ENCODE data around the gene UGT1A4. TPM values are rescaled to one million over a fixed set of nuclear protein-coding genes. Genes with fewer than 3 reads are reported as not detected.
A peak's percentile ranks its signal among the peaks of the same experiment; 100 is the strongest.

The UGT1A4 gene
- total and polyA plus RNA-seq, 2 of the 8 experiments (the other 6 are each of a cell fraction or from before 2014, with no cell fraction given): not detected

- TF ChIP-seq CHD7 (IDR thresholded peaks at IDR 0.05; ENCODE audit: insufficient replicate concordance, low read length): no peak
- TF ChIP-seq EGR1 (IDR thresholded peaks at IDR 0.05; ENCODE audit: borderline replicate concordance, low read depth, low read length): no peak
- peak; percentile 13; the same call in 1 of the 2 replicates for TF ChIP-seq CREB1 (IDR thresholded peaks at IDR 0.05)
- no peak for TF ChIP-seq SUZ12 (IDR thresholded peaks at IDR 0.05; ENCODE audit: low read length)
- TF ChIP-seq SP4 (IDR thresholded peaks at IDR 0.05; ENCODE audit: low read length): no peak
- TF ChIP-seq RAD21 (IDR thresholded peaks at IDR 0.05 in 1 of 2, conservative IDR thresholded peaks at IDR 0.05 in 1 of 2; ENCODE audit: low read depth in 2 of 2, low read length in 2 of 2): peak; percentile 85 to 87
- TF ChIP-seq BRCA1 (IDR thresholded peaks at IDR 0.05; ENCODE audit: low read depth, low read length): no peak
- TF ChIP-seq TCF12 (IDR thresholded peaks at IDR 0.05; ENCODE audit: low read depth, low read length): no peak
- no peak for TF ChIP-seq KDM1A (IDR thresholded peaks at IDR 0.05; ENCODE audit: borderline replicate concordance, low read length)
- peak; percentile 12; the same call in 1 of the 2 replicates for TF ChIP-seq TEAD4 (IDR thresholded peaks at IDR 0.05; ENCODE audit: low read depth, low read length)
Observed at GRCh38 chr2:233711312-233712008, 7.1 kb upstream of the UGT1A4 start (continued).
